CD4-positive, alpha-beta T cell treated with Interleukin-4 for 4 hours (primary cell): ENCODE results near the gene DARS1.

Experiments used
- DNase-seq: peaks from one replicate; pipeline ENCODE4 v3.0.0-alpha.2; 2020

Gene DARS1

DNA sequence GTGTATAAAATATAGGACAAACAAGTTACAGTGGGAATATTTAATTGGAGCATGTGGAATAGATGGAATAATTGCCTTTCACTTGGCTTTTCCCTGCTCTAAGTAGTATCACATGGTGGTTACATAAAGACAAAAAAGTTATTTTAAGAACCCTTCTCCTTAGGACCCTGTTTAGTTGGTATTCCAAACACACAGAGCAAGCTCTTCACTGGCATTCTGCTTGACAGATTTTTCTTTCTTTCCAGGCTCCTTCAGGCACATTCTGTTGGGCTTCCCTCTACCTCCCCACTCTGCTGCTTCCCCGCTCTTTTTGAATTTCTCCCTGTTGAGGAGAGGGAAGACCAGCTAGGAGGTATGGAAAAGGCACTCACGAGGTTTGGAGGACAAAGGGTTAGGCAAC is 29.0 kb upstream of the DARS1 start:
- no peak for DNase-seq

DNA sequence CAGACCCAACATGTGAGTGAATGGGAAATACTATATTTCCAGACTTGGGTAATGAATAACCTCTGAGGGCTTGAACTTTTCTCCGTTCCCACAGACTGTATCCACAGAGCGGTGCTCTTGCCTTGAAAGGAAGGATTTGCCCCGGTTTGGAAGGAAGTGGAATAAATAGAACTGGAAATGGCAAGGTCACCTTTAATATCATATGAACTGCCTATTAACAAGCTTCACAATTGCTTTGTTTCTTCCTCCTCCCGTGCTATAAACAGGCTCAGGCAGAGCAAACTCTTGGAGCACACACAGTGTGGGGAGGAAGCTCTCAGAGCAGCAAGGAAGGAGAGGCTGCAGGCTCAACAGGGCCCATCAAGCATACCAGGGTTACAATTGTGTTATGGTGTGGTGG is 28.5 kb upstream of the DARS1 start:
- DNase-seq: no peak

DNA sequence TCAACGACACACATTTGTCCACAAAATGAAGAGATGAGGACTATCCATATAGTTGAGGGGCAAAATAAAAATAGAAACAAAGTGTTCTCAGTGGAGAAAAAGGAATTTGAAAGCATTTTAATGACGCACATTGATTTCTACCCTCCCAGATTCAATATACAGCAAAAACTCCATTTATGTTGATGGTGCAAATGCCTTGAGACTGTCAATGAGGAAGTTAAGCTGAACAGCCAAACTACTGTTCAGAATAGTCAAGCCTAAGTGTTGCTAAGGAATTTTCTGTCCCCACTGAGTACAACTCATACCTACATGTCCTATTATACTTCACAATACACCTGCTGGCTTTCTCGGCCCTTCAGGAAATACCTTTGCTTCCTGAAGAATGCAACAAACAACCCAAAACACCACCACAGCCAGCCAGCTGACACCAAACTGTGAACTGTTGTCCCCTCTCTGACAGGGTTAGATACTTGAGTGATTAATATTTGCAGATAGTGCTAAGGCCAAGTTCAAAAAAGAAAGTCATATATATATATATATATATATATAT is 27.8 kb upstream of the DARS1 start:
- DNase-seq: no peak

DNA sequence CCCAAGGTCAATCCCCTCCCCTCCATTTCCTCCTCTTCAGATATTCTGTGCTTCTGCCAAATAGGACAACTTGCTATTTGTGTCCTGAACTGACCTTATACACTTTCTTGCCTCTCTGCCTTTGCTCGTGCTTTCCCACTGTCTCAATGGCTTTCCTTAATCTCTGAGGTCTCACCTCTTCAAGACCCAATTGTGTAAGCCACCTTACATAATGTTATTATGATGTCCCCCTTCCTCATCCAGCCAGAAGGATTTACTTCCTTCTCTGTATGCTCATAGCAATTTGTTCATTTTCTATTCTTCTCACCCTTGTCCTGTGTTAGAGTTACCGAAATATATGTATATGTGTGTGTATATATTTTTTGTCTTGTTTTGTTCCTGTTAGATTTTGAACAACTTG is 26.9 kb upstream of the DARS1 start:
- DNase-seq: no peak

DNA sequence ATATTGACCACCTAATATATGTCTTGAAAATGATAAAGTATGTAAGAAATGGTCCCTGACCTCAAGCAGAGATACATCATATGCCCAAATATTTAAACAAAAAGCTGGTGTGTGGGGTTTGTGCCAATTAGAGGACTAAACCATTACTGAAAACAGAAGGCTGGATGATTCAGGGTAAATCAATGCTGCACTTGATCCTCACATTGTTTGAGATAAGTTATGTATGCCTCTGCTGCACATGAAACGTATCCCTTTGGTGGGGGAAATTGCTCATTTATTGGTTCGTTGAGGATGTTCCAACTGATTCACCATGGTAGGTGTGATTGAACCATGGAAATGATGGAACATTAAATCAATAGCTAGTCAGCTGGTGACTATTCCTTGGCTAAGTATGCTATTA is 24.7 kb upstream of the DARS1 start:
- DNase-seq: no peak

DNA sequence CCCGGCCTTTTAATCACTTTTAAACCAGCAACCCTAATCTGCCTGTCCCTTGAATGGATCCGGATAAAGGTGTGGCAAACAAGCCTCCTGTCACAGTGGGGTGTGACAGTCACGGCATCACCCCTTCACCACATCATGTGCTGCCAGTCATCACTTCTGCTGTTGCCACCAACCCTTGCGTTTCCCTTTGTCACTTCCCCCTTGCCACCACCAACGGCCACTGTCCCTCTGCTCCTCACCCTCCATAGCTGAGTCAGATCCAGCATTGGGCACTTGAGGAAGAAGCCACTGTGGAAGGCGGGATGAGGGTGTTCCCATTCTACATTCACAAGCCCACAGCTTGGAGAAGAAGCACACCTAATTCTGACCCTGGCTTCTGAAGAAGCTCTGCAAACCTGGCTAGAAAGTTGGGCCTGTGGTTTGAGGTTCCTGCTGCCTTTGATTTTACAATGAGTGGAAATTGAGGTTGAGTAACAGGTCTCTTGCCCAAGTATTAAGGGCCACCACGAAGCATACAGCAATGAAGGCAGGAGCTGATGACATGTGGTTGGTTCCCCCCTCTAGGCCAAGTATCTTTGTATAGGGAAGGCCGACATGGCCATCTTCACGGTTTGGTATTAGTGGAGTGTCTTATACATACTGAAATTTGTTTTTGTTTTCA is 22.9 kb upstream of the DARS1 start:
- DNase-seq: peak; percentile 83

DNA sequence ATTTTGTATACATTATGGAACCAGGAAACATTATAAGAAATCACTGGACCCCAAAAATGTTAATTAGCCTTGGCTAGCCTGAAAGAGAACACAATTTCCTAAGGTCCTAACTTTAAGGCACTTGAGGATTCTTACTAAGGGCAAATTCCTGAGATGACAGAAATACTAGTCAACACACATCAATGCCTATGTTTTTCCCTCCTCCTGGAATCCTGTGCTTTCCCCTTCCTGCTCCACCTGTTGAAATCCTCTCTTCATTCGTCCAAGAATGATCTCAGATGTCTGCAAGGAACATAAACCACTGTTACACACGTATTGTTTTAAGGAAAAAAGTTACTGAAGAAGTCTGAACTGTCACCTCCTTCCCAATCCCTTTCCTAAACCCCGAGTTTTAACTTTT is 21.2 kb upstream of the DARS1 start:
- no peak for DNase-seq

DNA sequence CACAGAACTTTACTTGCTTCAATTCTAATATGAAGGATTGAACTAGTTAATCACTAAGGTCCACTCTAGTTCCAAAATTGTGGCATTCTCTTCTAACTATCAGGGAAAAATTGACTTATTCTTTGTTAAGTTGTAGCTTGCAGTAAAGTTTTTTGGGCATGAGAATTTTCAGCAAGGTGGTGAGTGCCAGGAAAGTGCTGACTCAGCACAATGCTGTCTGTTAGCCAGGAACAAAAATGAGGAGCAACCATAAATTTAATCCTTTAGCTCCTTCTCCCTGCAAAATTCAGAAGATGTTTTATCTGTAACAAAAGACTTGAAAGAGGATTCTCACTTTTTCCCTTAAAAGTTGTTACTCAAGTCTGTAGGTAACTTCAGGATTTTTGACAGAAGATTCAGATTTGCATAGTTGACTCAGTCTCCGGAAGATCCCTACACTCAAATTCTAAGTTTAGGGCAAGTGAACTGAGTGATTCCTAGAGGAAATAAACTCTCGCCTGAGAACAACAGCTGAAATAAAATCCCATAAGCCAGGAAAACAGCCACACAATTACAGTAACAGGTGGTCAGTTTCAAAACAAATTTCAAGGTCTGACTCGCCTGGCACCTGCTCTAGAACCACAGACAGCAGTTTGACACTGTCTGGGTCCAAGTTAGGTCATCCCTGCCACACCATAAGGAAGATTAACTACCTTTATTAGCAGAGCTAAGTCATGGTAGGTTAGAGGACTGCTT is 20.2 kb upstream of the DARS1 start:
- DNase-seq: no peak

DNA sequence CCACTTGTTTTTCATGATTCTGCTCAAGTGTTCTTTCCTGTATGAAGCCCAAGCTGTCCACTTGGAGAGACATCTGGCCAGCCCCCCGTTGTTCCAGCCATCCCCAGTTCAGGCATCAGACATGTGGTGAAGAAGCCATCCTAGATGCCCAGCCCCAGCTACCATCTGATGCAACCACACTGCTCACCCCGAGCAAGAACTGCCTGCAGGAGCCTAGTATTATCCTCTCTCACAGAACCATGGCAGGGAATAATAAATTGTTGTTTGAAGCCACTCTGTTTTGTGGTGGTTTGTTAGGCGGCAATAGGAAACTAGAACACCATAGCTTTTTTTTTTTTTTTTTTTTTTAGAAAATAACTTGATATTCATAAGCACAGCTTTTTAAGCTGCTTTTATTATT is 19.5 kb upstream of the DARS1 start:
- no peak for DNase-seq

DNA sequence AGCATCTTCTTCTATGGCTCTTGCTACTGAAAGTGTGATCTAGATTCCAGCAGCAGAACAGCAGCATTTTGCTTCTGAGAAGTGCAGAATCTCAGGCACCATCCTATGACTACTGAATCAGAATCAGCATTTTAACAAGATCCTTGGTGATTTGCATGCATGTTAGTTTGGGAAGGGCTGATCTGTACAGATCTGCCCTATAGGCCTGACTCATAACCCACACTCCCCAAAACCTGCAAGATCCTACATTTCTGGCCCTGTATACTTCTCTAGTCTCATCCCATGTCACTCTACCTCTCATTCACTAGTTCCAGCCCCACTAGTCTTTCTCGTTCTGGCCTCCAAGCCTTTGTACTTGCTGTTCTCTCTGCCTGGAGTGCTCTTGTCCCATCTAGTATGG is 15.7 kb upstream of the DARS1 start:
- no peak for DNase-seq

DNA sequence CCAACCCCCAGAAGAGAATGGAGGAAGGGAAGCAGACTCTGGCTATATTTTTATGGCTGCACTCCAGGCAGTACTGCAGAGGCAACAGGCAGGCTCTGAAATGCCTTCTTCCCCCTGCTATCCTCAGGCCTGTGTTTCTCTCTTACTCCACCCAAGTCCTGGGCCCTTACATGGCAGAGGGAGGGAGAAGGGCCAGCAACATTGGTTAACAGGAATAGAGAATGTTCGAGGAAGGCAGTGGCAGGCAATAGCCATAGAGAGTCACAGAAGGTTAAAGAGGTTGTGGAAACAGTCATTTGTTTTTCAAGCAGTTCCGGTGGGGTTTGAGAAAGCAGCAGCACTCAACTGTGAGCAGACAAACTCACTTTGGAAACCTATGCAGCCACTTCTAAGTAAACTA is 15.1 kb upstream of the DARS1 start:
- DNase-seq: no peak

DNA sequence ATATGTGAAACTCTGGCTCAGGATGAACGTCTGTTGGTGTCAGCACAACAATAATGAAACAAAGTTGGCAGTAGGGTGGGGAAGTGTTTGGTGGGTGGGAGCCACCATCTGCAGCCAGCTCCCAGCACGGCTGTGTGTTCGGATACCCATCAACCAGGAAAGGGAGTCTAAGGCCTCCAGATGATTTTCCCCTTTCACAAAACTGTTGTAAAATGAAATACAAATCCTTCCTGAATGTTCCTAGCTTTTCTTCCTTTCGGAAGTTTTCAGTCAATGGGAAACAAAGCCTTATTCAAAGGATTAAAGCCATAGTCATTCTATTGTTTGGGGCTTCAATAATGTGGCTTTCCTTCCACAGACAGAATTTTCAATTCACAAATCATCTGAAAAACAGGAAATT is 14.5 kb upstream of the DARS1 start:
- no peak for DNase-seq

DNA sequence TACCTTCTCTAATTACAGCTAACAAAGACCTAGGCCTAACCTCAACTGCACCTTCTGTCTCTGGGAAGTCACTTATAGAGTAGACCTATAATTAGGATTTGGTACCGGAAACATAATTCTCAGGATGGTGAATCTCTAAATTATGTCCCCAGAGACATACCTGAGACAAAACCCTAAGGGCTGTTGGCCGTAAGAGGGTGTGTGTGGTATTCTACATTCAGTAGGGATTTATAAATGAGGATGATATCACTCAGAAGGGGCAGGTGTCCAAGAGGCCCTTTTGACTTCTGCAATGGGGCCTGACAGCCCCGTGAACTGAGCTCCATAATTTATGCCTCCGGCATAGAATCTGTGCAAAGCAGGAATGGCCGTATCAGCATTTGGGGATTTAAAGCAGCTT is 13.5 kb upstream of the DARS1 start:
- DNase-seq: no peak

DNA sequence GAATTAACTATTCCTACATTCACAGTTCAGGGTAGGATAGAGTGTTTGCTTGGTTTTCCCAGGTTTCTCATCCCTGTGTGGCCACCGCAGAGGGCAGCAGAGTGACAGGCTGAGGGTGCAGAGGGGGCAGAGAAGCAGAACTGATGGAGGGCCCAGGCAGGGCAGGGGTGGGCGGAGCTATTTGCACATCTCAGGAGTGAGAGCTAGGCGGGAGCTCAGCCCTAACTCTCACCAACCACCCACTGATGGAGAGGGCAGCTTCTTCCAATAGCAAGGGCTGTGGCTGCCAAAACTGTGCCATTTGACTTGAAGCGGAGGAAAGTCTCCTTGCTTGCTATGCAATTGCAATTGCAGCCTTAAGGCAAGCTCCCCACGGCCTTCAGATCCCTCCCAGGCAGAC is 12.0 kb upstream of the DARS1 start:
- no peak for DNase-seq

DNA sequence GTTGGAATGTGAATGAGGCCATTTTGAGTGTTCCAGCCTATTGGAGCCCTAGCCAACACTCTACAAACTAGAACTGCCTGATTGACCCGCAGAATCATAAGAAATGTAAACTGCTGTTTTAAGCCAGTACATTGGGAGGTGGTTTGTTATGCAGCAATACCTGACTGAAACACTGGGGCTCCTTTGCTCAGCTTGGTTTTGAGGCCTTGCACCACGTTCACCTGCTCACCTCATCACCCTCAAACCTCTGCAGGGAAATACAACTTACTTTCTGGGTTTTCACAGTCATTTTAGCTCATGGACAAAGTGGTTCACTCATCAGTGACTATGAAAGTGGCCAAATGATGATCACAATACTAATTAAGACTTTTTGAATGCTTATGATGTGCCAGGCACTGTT is 10.9 kb upstream of the DARS1 start:
- no peak for DNase-seq

DNA sequence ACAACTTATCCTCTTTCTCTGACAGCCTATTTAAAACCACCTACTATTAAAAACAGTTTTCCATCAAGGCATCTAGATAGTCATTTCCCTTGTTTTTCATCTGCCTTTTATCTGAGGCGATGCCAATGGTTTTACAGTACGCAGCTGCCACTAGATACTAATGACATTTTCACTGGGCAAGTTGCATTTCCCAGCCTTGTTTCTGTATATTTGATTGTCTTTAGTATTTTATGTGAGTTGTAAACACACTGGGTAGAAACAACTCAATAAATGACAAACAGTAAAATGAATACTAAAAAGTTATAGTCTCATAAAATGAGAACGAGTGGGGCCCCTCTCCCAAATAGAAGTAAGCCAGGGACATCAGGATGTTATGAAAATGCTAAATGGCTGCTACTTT is 8.9 kb upstream of the DARS1 start:
- no peak for DNase-seq

DNA sequence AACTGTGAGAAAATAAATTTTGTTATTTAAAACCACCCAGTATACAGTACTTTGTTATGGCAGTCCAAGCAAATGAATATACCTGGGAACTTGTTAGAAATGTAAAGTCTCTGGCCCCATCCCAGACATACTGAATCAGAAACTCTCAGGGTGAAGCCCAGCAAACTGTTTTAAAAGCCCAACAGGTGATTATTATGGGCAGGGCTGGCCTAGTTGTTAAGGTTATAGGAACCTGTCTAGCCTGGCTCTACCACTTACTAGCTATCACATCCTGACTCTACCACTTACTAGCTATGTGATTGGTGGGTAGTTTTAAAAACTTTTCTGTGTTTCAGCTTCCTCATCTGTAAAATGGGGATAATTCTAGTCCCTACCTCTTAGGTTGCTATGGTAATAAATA is 8.0 kb upstream of the DARS1 start:
- DNase-seq: no peak

DNA sequence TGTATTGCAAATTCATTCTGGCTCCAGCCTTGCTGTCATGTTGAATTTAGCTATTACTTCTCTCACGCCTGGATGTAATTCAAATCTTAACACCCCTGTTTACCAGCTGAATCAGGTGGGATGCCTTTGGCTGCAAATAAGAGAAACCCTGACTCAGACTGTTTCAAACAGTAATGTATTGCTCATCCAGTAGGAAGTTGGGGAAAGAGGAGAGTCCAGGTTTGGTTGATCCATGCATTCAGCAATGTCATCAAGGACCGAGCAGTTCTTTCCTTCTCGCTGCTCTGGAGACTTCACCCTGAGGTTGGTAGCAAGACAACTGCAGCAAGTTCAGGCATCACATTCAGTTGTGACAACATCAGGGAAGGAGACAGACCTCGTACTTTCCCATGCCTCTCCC is 6.4 kb upstream of the DARS1 start:
- DNase-seq: no peak

DNA sequence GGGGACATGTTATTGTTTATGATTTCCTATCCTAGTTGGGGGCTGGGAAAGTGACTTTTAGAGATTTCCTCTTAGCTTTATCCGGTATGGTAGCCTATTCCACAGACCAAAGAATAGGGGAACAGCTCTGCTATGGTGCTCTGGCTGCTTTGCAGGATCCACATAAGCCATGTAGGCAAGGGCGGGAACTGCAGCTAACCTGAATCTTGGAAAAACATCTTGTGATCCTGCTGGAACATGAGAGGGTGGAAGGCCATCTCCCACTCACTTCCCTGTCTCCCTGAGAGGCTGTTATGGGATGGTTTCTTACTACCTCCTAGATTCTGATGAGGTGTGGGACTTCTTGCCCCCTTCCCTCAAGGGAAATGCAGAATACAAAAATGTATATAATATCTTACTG is 2.0 kb upstream of the DARS1 start:
- no peak for DNase-seq

DNA sequence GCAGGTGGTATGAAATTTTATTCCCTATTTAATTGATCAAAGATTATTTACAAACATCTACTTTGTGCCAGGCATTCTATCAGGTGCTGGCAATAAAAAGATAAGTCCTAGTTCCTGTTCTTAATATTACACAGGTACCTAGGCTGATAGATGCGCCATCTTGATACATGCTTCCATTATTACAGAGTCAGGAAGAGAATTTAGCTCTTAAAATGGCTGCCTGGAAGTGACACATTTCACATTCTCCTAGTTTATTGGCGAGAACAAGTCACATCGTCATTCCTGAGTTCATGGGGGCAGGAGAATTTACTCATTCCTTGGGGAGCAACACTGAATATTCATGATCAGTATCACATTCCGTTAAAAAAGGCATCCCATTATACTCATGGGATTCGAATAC is 1.1 kb upstream of the DARS1 start:
- DNase-seq: no peak

DNA sequence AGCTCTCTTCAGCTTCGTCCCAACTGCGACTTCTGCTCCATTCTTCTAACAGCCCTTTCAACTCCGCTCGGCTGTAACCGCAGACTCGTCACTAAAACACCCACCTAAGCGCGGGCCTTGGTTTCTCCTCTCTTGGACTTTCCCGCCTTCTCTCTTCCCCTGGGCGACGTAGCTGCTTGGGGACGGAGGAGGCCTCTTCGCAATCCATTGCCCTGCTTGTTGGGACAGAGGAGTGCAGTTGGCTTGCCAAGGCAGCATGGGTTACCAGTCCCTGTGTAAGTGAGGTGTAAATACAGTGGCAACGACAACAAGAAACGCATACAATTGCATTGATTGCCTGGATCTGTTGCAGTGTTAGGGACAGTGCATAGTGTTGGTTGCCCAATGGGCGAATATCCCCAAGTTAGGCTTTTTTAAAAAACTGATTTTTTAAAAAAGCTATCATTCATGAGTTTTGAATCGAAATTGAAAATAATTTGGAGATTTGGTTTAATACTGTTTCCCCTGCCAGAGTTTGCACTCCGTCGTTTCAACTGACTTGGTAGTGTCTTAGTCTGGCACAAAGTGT is 484 bp upstream of the DARS1 start:
- peak; percentile 75 for DNase-seq

DNA sequence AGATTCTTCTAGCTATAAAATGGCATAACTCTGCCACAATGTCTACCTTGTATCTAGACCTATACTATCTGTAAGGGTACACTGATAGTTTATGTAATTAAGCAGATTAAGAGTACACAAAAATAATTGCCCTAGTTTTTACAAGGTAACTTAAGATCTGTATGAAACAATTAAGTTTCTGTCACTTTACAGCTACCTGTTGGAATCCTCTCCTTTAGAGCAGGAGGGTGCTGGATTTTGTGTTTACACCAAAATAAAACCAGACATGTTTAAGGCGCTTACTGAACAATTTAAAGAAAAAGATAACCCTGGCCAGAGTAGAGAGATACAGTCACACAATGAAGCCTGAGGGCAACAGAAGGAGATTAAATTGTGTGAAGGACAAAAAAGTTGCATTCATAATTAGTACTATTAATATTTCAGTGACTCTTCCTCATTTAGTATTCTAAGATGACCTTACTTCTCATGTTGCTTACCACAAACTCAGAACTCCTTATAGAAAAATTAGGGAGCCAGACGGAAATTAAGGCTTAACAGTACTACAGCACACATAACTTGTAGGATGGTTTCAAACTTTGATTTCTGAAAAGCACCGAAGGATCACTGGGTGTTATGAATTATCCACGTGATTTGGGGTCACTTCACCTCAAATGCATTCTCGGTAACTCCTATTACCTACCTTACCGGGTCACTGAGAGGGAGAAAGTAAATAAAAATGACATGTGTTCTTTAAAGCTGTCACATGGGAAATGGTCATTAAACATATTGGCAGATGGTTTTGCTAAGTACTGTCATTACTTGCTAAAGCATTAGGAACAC is 1.0 kb downstream of the DARS1 start:
- peak; percentile 45 for DNase-seq

DNA sequence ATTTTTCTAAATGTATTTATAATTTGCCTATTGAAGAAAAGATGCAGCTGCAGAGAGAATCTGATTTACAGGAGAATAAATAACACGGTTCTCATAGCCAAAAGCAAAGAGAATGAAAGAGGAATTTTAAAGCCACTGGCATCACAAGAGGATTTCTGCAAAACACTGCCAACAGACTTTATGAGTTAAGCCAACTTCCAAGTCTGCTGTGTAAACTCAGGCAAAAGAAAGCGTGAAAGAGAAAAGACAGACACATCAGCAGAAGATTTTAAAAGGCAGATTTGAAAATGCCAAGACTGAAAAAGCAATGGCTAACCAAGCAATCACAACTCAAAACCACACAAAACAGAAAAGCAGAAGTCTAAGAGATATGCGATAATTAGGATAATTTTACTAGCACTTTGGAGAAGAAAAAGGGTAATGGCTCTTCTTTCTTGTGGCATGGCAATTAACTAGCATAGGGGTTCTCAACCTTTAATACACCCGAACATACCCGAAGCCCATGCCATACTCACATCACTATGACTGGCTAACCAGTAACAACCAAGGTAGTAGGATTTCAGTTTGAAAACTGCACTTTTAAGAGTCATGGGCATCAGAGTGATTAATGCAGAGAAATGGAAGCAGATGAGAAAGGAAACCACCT is 4.9 kb downstream of the DARS1 start:
- no peak for DNase-seq
